Activated effector memory CD4-positive, alpha-beta T cell treated with Interleukin-2 at 50 U/mL for 16 hours (primary cell): ENCODE measurements around the gene MCTP1.

Experiments
- DNase-seq: peaks from one replicate; pipeline ENCODE4 v3.0.0-alpha.2; 2020

The MCTP1 gene

GRCh38 chr5:95284572-95285408 lies at the start of gene MCTP1:
TSS of gene MCTP1 (minus strand) at chr5:95285094.
- DNase-seq, result no peak

DNA sequence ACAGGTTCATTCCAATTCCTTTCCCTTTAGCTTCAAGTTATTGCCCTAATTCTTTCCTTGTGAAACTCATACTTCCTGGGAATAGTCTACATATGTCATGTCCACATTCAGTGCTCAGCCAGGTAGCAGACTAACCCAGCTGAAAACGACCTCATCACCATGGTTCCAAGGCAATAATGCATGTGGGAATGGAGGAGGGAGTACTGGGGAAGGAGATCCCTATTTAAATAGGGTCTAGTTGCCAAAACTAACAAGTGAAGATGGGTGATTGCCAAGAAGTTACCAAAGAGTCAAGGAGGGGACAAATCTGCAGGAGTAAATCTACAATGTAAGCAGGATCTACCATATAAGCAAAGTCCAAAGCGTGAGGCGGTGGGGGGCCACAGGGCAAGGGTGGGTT lies 47.3 kb upstream of the MCTP1 start:
- DNase-seq, result no peak

DNA sequence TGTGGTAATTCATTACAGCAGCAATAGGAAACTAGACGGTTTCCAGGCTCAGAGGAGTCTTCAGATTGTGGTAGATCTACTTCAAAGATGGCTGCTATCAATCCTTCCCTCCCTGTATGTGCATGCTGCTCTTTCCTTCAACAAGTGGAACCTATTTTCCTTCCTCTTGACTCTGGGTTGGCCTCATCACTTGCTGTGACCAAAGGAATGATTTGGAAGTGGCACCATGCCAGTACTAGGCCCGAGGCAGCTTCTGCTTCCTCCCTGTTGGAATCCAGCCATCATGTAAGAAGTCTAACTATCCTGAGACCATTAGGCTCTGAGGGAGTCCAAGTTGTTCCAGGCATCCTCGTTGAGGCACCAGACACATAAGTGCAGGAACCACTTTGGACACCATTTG lies 46.5 kb upstream of the MCTP1 start:
- no peak for DNase-seq

- DNase-seq, result no peak
These were observed 42.3 kb upstream of the MCTP1 start for GRCh38 chr5:95327211-95327610.

GRCh38 chr5:95317687-95318086 lies 32.8 kb upstream of the MCTP1 start:
- DNase-seq, result no peak

DNA sequence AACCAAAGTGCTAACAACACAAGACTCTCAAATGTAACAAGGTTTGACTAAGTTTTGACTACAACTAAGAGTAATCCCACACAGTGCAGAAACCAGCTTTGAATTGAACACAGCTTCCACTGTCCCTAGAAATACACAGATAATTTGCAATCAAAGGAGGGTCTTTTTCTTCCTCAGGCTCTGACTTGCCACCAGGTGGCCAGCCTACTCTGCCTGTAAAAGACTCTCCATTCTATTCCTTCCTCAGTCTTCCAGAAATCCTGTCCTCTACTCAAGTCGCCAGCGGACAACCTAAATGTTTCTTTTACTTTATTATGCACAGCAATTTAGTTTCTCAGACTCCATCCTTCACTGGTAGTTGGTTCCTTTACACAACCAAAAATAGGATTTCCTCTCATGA lies 32.2 kb upstream of the MCTP1 start:
- no peak for DNase-seq

DNA sequence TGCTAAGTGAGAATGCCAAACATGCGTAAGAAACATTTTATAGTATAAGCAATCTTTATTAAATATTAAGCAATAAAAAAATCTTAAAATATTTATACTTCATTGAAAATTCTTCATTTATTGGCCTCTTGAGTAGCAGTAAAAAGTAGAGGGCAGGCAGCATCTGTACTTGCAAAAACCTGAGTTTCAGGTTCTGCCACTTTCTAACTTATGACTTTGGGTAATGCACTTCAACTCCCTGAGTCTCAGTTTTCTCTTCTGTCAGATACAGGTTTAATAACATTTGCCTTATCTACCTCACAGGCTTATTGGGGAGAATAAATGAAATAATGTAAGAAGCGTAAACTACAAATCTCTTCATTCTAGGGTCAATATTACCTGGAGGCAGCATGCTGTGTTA lies 19.8 kb upstream of the MCTP1 start:
- DNase-seq, result no peak

GRCh38 chr5:95298651-95299050 lies 13.8 kb upstream of the MCTP1 start:
- no peak for DNase-seq

DNA sequence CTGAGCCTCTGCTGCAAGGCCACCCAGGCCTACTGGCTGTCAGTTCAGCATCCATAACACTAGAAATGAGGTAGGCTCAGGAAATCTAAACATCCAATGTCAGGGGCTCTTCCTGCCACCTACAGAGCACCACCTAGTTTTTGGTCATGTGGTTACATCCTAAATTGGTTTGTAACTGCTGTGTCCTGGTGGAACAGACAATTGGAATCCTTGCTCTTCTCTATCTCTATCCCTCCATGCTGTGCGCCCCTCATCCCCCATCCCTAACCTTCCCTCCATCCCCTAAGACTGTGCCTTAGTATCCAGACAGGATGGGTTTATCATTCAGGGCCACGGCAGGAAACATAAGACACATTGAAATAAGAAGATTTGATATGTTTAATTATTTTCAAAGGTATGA lies 11.4 kb upstream of the MCTP1 start:
- DNase-seq, result no peak

- DNase-seq, result no peak
These were observed 488 bp upstream of the MCTP1 start for GRCh38 chr5:95285409-95285755.

GRCh38 chr5:95283761-95284571 lies 928 bp downstream of the MCTP1 start:
- DNase-seq, result no peak

DNA sequence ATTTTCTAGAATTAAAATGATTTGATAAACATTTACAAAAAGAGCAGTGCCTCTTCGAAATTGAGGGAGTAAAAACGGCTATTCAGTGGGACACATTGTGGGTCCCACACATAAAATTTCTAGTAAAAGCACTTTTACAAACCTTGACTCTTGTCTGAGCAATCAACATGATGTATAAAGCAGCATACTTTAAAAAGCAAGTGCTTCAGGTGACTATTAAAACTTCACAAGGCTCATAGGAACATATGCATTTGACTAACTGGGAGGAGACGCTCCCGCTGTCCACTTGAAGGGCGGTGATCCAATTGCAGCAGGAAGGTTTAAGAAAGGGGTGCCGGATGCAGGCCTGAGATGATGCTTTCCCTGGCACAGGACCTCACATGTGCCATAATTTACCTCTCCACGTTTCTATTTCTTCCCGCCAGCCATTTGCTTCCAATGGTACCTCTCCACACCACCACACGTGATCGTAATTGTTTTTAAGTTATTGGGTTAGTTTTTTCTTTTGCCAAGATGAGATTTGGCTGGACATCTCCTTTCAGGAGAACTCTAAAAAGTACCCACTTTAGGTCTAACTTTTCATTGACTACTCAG lies 1.8 kb downstream of the MCTP1 start:
- DNase-seq, result no peak

GRCh38 chr5:95281226-95281625 lies 3.7 kb downstream of the MCTP1 start:
- no peak for DNase-seq

- no peak for DNase-seq
These were observed 4.3 kb downstream of the MCTP1 start for GRCh38 chr5:95280401-95281095.

DNA sequence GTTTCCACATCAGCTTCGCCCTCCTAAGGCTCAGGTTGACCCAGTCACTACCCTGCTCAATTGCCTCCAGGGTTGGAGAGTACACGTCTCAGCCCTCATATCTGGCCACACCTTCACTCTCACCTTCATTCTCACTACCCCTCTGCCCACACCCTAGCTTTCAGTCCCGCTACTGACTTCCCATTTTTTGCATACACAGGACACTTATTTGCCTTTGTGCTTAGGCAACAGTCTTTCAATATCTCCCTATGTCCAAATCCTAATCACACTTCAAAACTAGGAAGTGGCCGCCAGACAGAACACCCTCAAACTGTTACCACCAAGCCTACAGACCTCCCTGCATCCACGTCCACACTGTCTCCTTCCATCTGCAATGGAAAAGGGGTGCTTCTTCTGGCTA lies 10.9 kb downstream of the MCTP1 start:
- DNase-seq, result no peak

GRCh38 chr5:95272316-95272929 lies 12.5 kb downstream of the MCTP1 start:
- no peak for DNase-seq

GRCh38 chr5:95262933-95263660 lies 21.8 kb downstream of the MCTP1 start:
- DNase-seq, result no peak

DNA sequence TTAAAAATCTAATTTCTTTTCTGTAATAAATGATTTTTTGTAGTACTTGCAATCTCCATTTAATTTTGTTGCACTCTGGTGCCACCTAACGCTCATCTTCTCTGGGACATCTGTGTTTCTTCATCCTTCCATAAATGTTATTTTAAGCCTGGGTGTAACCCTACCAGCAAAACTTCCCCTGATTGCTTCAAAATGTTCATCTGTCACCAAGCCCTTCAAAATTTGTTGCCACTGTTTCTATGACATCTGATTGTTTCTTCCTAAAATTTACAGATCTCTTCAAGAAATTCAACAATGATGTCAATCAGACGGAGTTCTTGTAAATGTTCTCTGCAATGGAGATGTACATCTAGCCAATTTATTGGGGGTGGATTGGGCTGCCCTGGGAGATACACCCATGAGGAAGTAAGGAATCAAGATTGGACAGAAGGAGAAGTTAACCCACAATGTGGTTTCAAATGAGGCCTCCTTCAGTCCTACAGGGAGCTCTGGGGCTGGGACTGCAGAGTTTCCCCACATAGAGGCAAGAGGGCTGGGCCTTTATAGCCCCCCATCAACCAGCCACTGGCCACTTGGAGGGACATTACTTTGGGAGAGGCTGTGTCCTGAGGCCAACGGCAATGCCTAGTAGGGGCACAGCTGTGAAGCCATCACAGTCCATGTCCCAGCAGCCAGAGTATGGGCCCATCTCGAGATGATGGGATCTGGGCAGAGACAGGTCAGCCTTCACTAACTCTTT lies 23.3 kb downstream of the MCTP1 start:
- DNase-seq, result no peak

GRCh38 chr5:95256991-95257390 lies 27.9 kb downstream of the MCTP1 start:
- no peak for DNase-seq

GRCh38 chr5:95256446-95256845 lies 28.4 kb downstream of the MCTP1 start:
- DNase-seq, result no peak

DNA sequence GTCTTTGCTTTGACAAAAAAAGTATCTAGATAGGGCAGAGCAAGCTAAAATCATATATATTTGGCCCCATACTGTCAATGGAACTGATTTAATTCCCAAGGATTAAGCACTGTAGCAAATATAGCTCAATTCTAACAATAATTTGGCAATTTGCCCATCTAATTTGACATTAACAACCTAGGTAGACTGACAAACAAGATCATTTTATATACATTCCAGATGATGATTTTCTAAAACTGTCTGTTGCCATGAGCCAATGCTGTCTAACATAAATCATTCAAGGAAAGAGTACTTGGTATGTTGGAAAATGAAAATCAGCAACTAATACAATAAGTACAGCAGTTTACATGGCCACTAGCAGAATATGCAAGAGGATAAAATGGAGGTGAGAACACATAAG lies 32.1 kb downstream of the MCTP1 start:
- no peak for DNase-seq
